A549 treated with GW870086 at 1 μM for 4 hours (cell line): ENCODE results near the gene ZNF45. TPM values are rescaled to one million over a fixed set of nuclear protein-coding genes. Genes with fewer than 3 reads are reported as not detected.

Experiments used
- total RNA-seq: library from RNA; stranded (reverse); fragments of 200-300 nt; extraction: Qiagen RNA extraction; gene quantifications from 5 replicates; pipeline ENCODE4 v1.2.3, GENCODE V29; 2022; ENCODE audit warnings: low read depth

The ZNF45 gene
- 7.5 to 11.8 TPM (median 10.4 TPM) in 5 replicates for total RNA-seq

DNA sequence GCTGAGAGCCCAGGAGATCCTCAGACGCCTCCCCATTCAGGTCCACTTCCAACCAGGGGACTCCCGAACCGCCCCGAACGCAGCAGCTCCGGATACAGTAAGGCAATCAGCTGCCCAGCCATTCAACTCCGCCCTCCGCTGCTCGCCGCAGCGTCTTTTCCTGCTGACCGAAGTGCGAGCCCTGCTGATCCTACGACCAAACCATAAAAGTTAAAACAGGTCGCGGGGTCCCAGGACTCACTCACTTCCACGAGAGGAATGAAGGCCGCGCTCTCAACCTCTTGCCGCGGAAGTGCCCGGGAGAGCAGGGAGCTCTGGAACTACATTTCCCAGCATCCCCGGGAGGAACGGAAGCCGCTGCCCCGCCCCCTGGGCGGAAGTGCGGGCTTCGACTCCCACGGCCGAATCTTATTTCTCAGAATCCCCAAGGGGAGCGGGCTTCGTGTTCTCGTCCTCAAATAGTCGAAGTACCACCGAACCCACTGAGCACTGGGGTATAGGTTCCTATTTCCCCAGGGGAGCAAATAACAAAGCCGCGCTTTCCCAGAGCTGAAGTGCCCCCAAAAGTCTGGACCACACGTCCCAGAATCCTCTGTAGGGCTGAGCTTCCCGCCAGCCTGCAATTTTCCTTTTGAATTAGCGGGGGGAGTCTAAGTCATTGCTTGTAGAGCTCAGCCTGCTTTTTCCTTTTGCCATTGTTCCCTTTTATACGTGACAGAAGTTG is at the start of gene ZNF45:
TSS of gene ZNF45 (minus strand) at position 298 of the 724 bp plus-strand sequence. CDS start 13,097 bp downstream, outside the sequence.

DNA sequence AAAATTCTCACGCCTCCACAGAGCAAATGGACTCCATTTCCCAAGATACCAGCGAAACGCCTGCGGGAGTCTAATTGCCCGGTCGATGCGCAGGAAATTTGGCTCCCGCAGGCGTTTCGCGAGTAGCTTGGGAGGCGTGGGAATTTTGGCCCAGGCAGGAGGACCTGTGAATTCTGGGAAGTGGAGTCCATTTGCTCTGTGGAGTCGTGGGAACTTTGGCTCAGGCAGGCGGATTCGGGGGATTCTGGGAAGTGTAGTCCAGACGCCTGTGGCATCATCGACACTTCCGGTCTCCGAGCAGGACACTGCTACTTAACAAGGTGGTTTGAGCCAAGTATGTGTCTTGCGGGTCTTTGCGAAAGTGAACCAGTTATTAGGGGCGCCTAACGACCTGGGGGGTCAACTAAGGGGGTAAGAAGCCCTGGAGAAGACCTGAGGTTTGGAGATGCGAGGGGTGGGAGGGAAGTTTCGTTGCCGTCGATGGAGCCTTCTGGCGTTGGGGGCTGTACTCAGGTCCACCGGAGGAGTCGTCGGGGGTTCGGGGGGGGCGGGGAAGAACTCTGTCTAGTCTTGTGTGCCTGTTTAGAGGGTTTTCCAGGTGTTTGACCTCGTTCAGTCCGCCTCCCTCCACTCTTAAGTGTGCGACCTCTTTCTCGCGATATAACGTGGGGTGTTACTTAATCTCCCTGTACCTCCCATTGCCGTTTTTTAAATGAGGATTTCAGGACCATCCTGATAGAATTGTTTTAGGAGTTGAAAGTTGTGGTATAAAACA is 49.0 kb upstream of the ZNF45 start, which contains the start of gene ZNF155:
TSS of gene ZNF155 (plus strand) at position 277 of the 775 bp plus-strand sequence. CDS start 4,356 bp downstream, outside the sequence.

DNA sequence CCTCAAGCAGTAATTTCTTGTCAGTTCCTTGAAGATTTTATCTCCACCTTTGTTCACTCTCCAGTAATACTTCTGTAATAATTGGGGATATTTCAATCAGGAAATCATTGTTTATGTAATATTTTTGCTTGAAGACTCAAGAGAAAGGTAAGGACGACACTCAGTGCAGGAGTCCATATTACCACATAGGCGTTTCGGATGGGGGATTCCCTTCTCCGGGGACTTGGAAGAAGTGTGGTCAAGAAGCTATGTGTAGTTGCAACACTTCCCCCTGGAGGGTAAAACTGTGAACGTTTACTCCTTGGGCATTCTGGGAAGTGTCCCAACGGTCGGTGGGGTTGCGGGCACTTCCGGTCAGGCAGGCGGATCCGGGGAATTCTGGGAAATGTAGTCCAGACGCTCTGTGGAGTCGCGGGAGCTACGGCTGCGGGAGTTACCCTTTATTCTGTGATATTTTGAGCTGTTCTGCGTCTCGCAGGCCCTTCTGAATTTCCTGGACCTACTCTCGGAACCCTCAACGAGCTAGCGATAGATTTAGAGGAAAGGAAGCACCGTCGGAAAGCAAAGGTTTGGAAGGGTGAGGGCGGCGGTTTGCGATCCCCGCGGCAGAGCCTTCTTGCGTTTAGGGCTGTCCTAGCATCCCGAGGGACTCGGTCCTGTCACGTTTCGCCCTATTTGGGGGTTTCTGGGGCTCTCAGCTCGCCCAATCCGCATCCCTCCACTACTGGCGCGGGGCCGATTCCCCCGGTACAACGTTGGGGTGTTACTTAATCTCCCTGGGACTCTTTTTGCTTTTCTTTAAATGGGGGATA is 16.0 kb upstream of the ZNF45 start, which contains the start of gene ZNF221:
TSS of gene ZNF221 (plus strand) at position 395 of the 812 bp plus-strand sequence. CDS start 11,499 bp downstream, outside the sequence.

DNA sequence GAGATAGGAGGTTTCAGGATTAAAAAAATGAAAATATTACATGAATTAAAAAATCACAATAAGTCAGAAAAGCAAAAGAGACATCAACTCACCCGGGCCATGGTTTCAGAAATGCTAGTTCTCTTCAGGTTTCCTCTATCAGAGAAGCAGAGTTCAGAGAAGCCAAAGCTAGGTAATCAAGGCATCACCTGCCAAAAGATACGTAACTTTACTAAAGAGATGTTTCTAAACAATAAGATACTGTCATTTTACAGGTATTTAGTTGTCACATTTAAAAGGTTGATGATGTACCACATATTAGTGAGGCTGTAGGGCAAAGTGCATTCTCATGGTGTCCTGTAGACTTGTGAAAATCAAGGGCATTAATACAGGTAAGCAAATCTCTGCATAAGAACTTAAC is 51.2 kb downstream of the ZNF45 start, which contains the start of gene ZNF404:
TSS of gene ZNF404 (minus strand) at position 101 of the 400 bp plus-strand sequence.

Other genes starting within 250 kb of the ZNF45 start
- gene IRGC, start 219.2 kb downstream of the ZNF45 start, total RNA-seq: not detected in 5 replicates
- 47.4 to 65.8 TPM (median 57.7 TPM) in 5 replicates for gene SMG9, start 180.3 kb downstream of the ZNF45 start, total RNA-seq
- 44.8 to 64.3 TPM (median 57.6 TPM) in 5 replicates for gene KCNN4, start 154.3 kb downstream of the ZNF45 start, total RNA-seq
- 0.09 to 0.29 TPM (median 0.21 TPM) in 4 of 5 replicates, not detected in the other for gene LYPD5, start 132.8 kb downstream of the ZNF45 start, total RNA-seq
- gene ZNF283, start 108.0 kb downstream of the ZNF45 start, total RNA-seq: 3.3 to 5.5 TPM (median 4.7 TPM) in 5 replicates
- gene ZNF404, start 51.3 kb downstream of the ZNF45 start, total RNA-seq: 0.15 to 0.30 TPM (median 0.18 TPM) in 5 replicates
- 0.35 to 0.85 TPM (median 0.70 TPM) in 5 replicates for gene ZNF221, start 15.9 kb upstream of the ZNF45 start, total RNA-seq
- 2.6 to 3.2 TPM (median 2.9 TPM) in 5 replicates for gene ZNF155, start 48.9 kb upstream of the ZNF45 start, total RNA-seq
- gene ZNF230, start 67.7 kb upstream of the ZNF45 start, total RNA-seq: 2.1 to 3.6 TPM (median 3.0 TPM) in 5 replicates
- gene ZNF222, start 90.1 kb upstream of the ZNF45 start, total RNA-seq: 3.3 to 4.1 TPM (median 3.6 TPM) in 5 replicates
- gene ZNF223, start 116.8 kb upstream of the ZNF45 start, total RNA-seq: 1.5 to 4.0 TPM (median 2.6 TPM) in 5 replicates
- gene ZNF284, start 136.9 kb upstream of the ZNF45 start, total RNA-seq: 0.38 to 0.61 TPM (median 0.42 TPM) in 5 replicates
- 6.4 to 12.1 TPM (median 10.1 TPM) in 5 replicates for gene ZNF224, start 159.1 kb upstream of the ZNF45 start, total RNA-seq
- gene ZNF225, start 178.1 kb upstream of the ZNF45 start, total RNA-seq: 2.0 to 4.0 TPM (median 3.0 TPM) in 5 replicates
- gene ZNF234, start 206.3 kb upstream of the ZNF45 start, total RNA-seq: 2.1 to 3.0 TPM (median 2.3 TPM) in 5 replicates
- gene ZNF226, start 229.8 kb upstream of the ZNF45 start, total RNA-seq: 18.8 to 23.0 TPM (median 21.0 TPM) in 5 replicates